Occipital lobe (tissue), 3 donors: Measurements from ENCODE around the gene ENKUR. TPM values are rescaled to one million over a fixed set of nuclear protein-coding genes. Genes with fewer than 3 reads are reported as not detected.

ENCODE experiments used
- DNase-seq: peaks from one replicate; lab custom pipeline; 2025; lab: John Stamatoyannopoulos, UW
- small RNA-seq: library from RNA; depleted of rRNA; stranded (forward); fragments of <200 nt; gene quantifications from one replicate; pipeline ENCODE3, GENCODE V24; 2014
- total RNA-seq: library from RNA; depleted of rRNA; stranded (reverse); fragments of >200 nt; gene quantifications from one replicate; pipeline ENCODE4 v1.2.3, GENCODE V29; 2014

The ENKUR gene
- total RNA-seq, 1 donor from 2014 or later, result 5.0 TPM

- no peak for DNase-seq
Measured at GRCh38 chr10:24947304-24948097, 68.5 kb downstream of the ENKUR start.

GRCh38 chr10:24944512-24945255 is 71.3 kb downstream of the ENKUR start:
- peak; percentile 54 for DNase-seq

GRCh38 chr10:24938525-24938924 is 77.4 kb downstream of the ENKUR start:
- DNase-seq, result no peak

GRCh38 chr10:24938076-24938475 is 77.9 kb downstream of the ENKUR start:
- DNase-seq, result no peak

- DNase-seq, result no peak
Measured at GRCh38 chr10:24935504-24936292, 80.3 kb downstream of the ENKUR start.

Small RNAs within 50 kb of the gene (small RNA-seq; reads per million reads assigned to genes)
- not detected for gene AL512598.1

Other genes starting within 250 kb of the ENKUR start
- gene PRTFDC1, start 63.6 kb downstream of the ENKUR start, total RNA-seq, result 35.7 TPM
- 17.9 TPM for gene THNSL1, start 454 bp upstream of the ENKUR start, total RNA-seq
- 6.1 TPM for gene GPR158, start 158.8 kb upstream of the ENKUR start, total RNA-seq